Effector memory CD8-positive, alpha-beta T cell (primary cell): ENCODE measurements around the gene SMYD3.
"Not testable (repeated sequence)": the region's sequence is repeated elsewhere in the genome, so short reads cannot be mapped to it uniquely, and the experiment has no call there.

Experiments
- ATAC-seq: fragments of 150-1000 bp; cut with Tn5 transposase; replicated peaks from 2 replicates; pipeline ENCODE4 v1.10.0; 2021; ENCODE audit warnings: mild to moderate bottlenecking, moderate library complexity
- DNase-seq, 3 experiments: peaks; one replicate each; pipeline ENCODE4 v3.0.0; 2021
- H3K27ac Mint-ChIP-seq, 2 donors: one replicate each; pipeline ENCODE4 v1.8.0; 2022; ENCODE audit warnings: mild to moderate bottlenecking in 2 of 2, mixed read lengths in 2 of 2, moderate library complexity in 2 of 2
- H3K27me3 Mint-ChIP-seq, 2 donors: one replicate each; pipeline ENCODE4 v1.8.0; 2022; ENCODE audit warnings: mixed read lengths in 2 of 2
- H3K36me3 Mint-ChIP-seq: one replicate; pipeline ENCODE4 v1.8.0; 2022; ENCODE audit warnings: mild to moderate bottlenecking, moderate library complexity, mixed read lengths; ENCODE audit not compliant: insufficient read depth
- H3K4me1 Mint-ChIP-seq, 2 donors: one replicate each; pipeline ENCODE4 v1.8.0; 2022; ENCODE audit warnings: low read depth in 2 of 2, mixed read lengths in 2 of 2
- H3K4me3 Mint-ChIP-seq, 2 donors: one replicate each; pipeline ENCODE4 v1.8.0; 2022; ENCODE audit warnings: mild to moderate bottlenecking in 2 of 2, mixed read lengths in 2 of 2, moderate library complexity in 2 of 2
- H3K9me3 Mint-ChIP-seq, 2 donors: one replicate each; pipeline ENCODE4 v1.8.0; 2022; ENCODE audit warnings: mixed read lengths in 2 of 2

Gene SMYD3

DNA sequence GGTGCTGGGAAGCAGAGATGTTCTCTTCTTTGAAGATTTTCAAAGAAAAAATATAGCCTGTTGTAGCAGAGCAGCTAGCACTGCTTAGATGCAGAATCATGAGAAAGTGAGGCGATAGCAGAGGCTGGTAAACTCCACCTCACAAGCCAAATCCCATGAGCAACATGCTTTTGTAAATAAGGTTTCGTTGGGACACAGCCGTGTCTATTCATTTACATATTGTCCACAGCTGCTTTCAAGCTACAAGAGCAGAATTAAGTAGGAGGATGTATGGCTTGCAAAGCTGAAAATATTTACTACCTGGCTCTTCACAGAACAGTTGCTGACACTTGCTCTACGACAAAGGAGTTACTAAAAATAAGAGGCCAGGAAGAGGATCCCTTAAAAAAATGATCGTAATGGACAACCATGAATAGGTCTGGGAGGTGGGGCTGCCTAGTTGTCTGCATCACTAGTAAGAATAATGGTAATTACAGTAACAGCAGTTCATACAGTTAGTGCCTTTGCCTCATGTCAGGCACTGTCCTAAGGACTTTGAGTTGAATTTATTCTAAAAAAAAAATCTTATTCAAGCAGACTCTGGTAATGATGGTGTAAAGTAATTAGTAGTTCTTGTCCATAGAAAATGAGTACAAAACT lies 730.3 kb downstream of the SMYD3 start:
- Mint-ChIP-seq H3K27ac (no peak overlapping the region), H3K9me3 (no peaks in the 10 kb centered on the region)
- no peak for ATAC-seq

DNA sequence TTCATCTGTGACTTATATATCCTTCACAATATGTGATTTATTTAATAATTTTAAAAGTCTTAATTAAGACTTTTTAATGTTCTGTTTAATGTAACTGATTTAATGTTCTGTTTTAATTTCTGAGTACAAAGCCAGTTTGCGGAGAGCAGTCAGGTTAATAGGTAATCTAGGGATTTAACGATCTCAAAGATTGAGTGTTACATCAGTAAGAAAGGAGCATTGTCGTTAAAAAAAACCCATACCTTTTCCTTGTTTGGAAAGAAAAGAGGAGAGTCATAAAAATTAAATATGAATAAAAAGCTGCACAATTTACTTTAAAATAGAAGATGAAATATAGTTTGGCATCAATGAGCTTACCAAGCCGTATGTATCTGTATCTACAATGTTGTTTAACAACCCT lies 730.9 kb downstream of the SMYD3 start:
- Mint-ChIP-seq H3K4me1 (peaks cover 4 to 11% of the 10 kb centered on the region in 2 donors), H3K9me3 (no peaks in the 10 kb centered on the region), H3K27me3 (no peaks in the 10 kb centered on the region), H3K4me3 (no peak overlapping the region), H3K36me3 (no peaks in the 10 kb centered on the region), H3K27ac (no peak overlapping the region)
- ATAC-seq, result no peak
- no peak for DNase-seq

More for the DNA sequence above, 730.3 kb downstream of the SMYD3 start:
- Mint-ChIP-seq H3K4me1 (peaks cover 4 to 11% of the 10 kb centered on the region in 2 donors), H3K4me3 (no peak overlapping the region), H3K27me3 (no peaks in the 10 kb centered on the region), H3K36me3 (no peaks in the 10 kb centered on the region)
- no peak for DNase-seq

DNA sequence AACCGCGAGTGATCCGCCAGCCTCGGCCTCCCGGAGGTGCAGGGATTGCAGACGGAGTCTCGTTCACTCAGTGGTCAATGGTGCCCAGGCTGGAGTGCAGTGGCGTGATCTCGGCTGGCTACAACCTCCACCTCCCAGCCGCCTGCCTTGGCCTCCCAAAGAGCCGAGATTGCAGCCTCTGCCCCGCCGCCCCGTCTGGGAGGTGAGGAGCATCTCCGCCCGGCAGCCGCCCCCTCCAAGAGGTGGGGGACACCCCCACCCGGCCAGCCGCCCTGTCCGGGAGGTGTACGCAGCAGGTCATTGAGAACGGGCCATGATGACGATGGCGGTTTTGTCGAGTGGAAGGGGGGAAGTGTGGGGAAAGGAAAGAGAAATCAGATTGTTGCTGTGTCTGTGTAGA lies 732.1 kb downstream of the SMYD3 start:
- H3K27me3 Mint-ChIP-seq, DNase-seq, H3K9me3 Mint-ChIP-seq, ATAC-seq, H3K36me3 Mint-ChIP-seq, H3K4me3 Mint-ChIP-seq, H3K27ac Mint-ChIP-seq: not testable (repeated sequence)
- peaks cover 4 to 11% of the 10 kb centered on the region in 2 donors for H3K4me1 Mint-ChIP-seq

GRCh38 chr1:245774196-245774595 lies 732.9 kb downstream of the SMYD3 start:
- Mint-ChIP-seq H3K4me1 (peaks cover 4 to 11% of the 10 kb centered on the region in 2 donors), H3K36me3 (no peaks in the 10 kb centered on the region), H3K27ac (no peak overlapping the region), H3K27me3 (no peaks in the 10 kb centered on the region), H3K4me3 (no peak overlapping the region), H3K9me3 (no peaks in the 10 kb centered on the region)
- no peak for DNase-seq
- no peak for ATAC-seq

GRCh38 chr1:245773344-245773743 lies 733.7 kb downstream of the SMYD3 start:
- no peaks in the 10 kb centered on the region for H3K9me3 Mint-ChIP-seq
- no peaks in the 10 kb centered on the region for H3K27me3 Mint-ChIP-seq
- no peak for ATAC-seq
- H3K36me3 Mint-ChIP-seq, result no peaks in the 10 kb centered on the region
- H3K4me3 Mint-ChIP-seq, result no peak overlapping the region
- DNase-seq, result no peak
- H3K4me1 Mint-ChIP-seq, result peaks cover 4 to 11% of the 10 kb centered on the region in 2 donors
- no peak overlapping the region for H3K27ac Mint-ChIP-seq

DNA sequence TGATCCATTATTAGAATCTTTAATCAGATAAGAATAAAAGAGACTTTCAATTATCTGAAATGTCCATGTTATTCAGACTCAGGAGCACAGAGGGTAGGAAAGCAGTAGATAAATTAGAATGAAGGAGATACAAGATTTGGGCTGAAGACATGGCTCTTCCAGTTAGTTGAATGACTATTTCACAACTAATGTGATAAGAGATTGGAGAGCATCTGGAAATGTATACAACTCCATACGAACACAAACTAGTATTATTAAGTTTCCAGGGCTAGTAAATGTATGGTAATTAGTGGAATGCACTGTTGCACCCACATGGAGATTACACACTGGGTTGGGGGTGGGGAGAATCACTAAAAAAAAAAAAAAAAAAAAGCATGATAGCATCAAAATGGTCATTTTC lies 734.3 kb downstream of the SMYD3 start:
- no peak overlapping the region for H3K4me3 Mint-ChIP-seq
- no peak for ATAC-seq
- no peaks in the 10 kb centered on the region for H3K9me3 Mint-ChIP-seq
- peaks cover 4 to 11% of the 10 kb centered on the region in 2 donors for H3K4me1 Mint-ChIP-seq
- no peak overlapping the region for H3K27ac Mint-ChIP-seq
- DNase-seq, result no peak
- H3K36me3 Mint-ChIP-seq, result no peaks in the 10 kb centered on the region
- H3K27me3 Mint-ChIP-seq, result no peaks in the 10 kb centered on the region

DNA sequence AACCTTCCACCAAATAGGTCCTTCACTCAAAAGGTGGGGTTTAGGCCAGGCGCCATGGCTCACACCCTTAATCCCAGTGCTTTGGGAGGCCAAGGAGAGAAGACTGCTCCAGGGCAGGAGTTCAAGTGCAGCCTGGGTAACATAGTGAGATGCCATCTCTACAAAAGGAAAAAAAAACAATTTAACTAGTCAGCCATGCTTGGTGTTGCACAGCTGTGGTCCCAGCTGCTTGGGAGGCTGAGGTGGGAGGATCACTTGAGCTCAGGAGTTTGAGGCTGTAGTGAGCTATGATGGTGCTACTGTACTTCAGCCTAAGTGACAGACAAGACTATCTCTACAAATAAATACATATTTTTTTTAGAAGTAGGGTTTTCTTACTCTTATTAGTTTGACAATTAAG lies 734.8 kb downstream of the SMYD3 start:
- peaks cover 4 to 11% of the 10 kb centered on the region in 2 donors for H3K4me1 Mint-ChIP-seq
- ATAC-seq, result no peak
- H3K27me3 Mint-ChIP-seq, result no peaks in the 10 kb centered on the region
- H3K9me3 Mint-ChIP-seq, result no peaks in the 10 kb centered on the region
- DNase-seq, result no peak
- no peaks in the 10 kb centered on the region for H3K36me3 Mint-ChIP-seq
- no peak overlapping the region for H3K27ac Mint-ChIP-seq
- no peak overlapping the region for H3K4me3 Mint-ChIP-seq

DNA sequence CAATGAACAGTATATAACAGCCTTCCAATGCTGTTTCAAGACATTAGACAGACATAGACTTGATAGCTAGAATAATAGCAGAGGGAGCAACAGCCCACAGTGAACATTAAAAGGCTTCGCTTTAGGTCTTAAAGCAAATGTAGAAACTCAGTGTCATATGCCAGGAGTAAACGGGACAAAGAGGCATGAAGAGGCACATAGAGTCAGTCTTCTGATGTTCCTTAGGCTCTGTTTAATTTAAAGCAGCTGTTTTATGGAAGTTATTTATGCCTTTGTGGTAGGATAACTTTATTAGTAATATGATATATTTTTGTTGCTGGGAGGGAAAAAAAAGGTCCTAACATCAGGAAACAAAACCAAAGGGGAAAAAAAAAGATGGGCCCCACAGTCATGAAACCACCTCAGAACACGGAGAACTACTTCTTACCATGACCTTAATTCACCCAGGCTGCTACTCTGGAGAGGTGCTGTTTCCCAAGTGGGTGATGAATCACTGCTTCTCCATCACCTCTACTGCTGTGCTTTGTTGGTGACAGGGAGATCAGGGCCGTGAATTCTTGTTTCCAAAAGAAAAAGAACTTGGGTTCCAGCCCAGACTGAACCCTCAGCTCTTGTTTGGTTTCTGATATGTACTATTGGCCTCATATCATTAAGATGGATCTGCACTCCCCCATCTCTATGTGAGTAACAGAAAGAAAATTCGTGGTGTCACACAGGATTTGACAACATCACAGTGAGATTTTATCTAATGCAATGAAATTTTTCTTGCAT lies 735.4 kb downstream of the SMYD3 start:
- Mint-ChIP-seq H3K4me1 (peaks cover 6 to 11% of the 10 kb centered on the region in 2 donors), H3K4me3 (no peak overlapping the region), H3K27ac (peak overlapping the region in 1 of 2 donors; percentile 11), H3K36me3 (no peaks in the 10 kb centered on the region), H3K27me3 (no peaks in the 10 kb centered on the region), H3K9me3 (no peaks in the 10 kb centered on the region)
- DNase-seq (no peak), ATAC-seq (no peak)

DNA sequence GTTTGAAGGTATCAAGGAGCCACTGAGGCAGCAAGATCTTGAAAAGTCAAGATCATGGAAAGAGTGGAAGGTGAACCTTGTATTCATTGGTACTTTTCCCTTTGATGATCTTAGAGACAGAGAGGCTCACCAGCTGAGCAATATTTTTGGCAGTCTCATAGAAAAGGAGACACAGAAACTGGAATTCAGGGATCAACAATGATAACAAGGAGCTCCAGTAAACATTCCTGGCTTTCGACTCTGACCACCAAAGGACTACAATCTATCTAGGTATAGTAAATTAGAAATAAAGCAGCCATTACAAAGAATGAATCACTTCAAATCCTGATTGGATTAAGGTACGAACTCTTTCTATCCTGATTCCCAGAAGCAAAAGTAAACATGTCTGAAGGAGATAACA lies 736.9 kb downstream of the SMYD3 start:
- H3K4me3 Mint-ChIP-seq, result no peak overlapping the region
- ATAC-seq (no peak), DNase-seq (no peak)
- H3K27me3 Mint-ChIP-seq, result no peaks in the 10 kb centered on the region
- no peaks in the 10 kb centered on the region for H3K9me3 Mint-ChIP-seq
- H3K27ac Mint-ChIP-seq, result no peak overlapping the region
- H3K4me1 Mint-ChIP-seq, result peaks cover 6 to 11% of the 10 kb centered on the region in 2 donors
- no peaks in the 10 kb centered on the region for H3K36me3 Mint-ChIP-seq

GRCh38 chr1:245768596-245768995 lies 738.5 kb downstream of the SMYD3 start:
- no peaks in the 10 kb centered on the region for H3K36me3 Mint-ChIP-seq
- DNase-seq (no peak), ATAC-seq (no peak)
- H3K4me3 Mint-ChIP-seq, result no peak overlapping the region
- no peak overlapping the region for H3K27ac Mint-ChIP-seq
- no peaks in the 10 kb centered on the region for H3K27me3 Mint-ChIP-seq
- H3K9me3 Mint-ChIP-seq, result no peaks in the 10 kb centered on the region
- peaks cover 5 to 11% of the 10 kb centered on the region in 2 donors for H3K4me1 Mint-ChIP-seq

GRCh38 chr1:245765230-245766000 lies 741.7 kb downstream of the SMYD3 start:
- DNase-seq (no peak), ATAC-seq (no peak)
- no peak overlapping the region for H3K27ac Mint-ChIP-seq
- no peak overlapping the region for H3K4me3 Mint-ChIP-seq
- H3K27me3 Mint-ChIP-seq, result no peaks in the 10 kb centered on the region
- no peaks in the 10 kb centered on the region for H3K36me3 Mint-ChIP-seq
- peaks cover 0 to 9% of the 10 kb centered on the region in 2 donors for H3K9me3 Mint-ChIP-seq
- peaks cover 0 to 2% of the 10 kb centered on the region in 2 donors for H3K4me1 Mint-ChIP-seq

DNA sequence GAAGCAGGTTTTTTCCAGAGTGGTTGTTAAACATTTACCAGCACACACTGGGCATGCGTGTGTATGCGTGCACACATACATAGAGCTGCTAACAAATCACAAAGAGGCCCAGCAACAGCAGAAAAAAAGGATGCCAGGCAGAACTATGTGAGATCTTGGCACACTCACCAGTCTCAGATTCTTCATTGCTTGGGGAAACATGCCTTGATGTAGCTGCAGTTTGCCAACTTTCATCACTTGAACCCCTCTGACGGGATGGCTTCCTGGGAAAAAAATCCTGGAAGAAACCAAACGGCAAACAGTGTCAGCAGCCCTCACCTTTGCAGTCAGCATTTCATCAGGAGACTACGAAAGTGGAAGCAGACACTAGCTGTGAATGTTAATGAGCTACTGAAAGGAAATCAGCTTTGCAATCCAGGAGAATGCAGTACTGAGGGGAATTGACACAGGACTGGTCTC lies 743.2 kb downstream of the SMYD3 start:
- H3K4me3 Mint-ChIP-seq, result no peak overlapping the region
- no peak for DNase-seq
- H3K27ac Mint-ChIP-seq, result no peak overlapping the region
- H3K36me3 Mint-ChIP-seq, result peaks cover 2% of the 10 kb centered on the region
- H3K4me1 Mint-ChIP-seq, result peaks cover 0 to 2% of the 10 kb centered on the region in 2 donors
- no peaks in the 10 kb centered on the region for H3K27me3 Mint-ChIP-seq
- peaks cover 0 to 9% of the 10 kb centered on the region in 2 donors for H3K9me3 Mint-ChIP-seq
- no peak for ATAC-seq

GRCh38 chr1:245762396-245762910 lies 744.6 kb downstream of the SMYD3 start:
- Mint-ChIP-seq H3K27me3 (no peaks in the 10 kb centered on the region), H3K4me3 (no peak overlapping the region), H3K9me3 (peaks cover 2 to 9% of the 10 kb centered on the region in 2 donors)

More at GRCh38 chr1:245762396-245762910, 744.6 kb downstream of the SMYD3 start:
- peaks cover 0 to 2% of the 10 kb centered on the region in 2 donors for H3K4me1 Mint-ChIP-seq
- no peak overlapping the region for H3K27ac Mint-ChIP-seq
- no peak for ATAC-seq
- no peak for DNase-seq
- peaks cover 2% of the 10 kb centered on the region for H3K36me3 Mint-ChIP-seq
